Fibroblast of the aortic adventitia (primary cell): ENCODE measurements around the gene RUNX1. TPM values are rescaled to one million over a fixed set of nuclear protein-coding genes. Genes with fewer than 3 reads are reported as not detected.
"Not testable (repeated sequence)": the region's sequence is repeated elsewhere in the genome, so short reads cannot be mapped to it uniquely, and the experiment has no call there.

ENCODE experiments used
- DNase-seq: peaks from one replicate; pipeline ENCODE4 v3.0.0-alpha.2; 2010; ENCODE audit warnings: low read depth
- H3K4me3 ChIP-seq: 2 replicates; pipeline ENCODE4 v1.5.1; 2011; ENCODE audit warnings: low read depth, mild to moderate bottlenecking, control low read depth, low read length, moderate library complexity
- total RNA-seq: library from RNA; depleted of rRNA; stranded (reverse); fragments of >200 nt; gene quantifications from 2 replicates; pipeline ENCODE4 v1.2.3, GENCODE V29; 2012; ENCODE audit warnings: low replicate concordance
- TF ChIP-seq, protein P1 (sequence below): IDR thresholded peaks from 2 replicates; pipeline ENCODE4 v1.5.1; 2011; ENCODE audit warnings: mild to moderate bottlenecking, low read length, control low read depth, inconsistent platforms; ENCODE audit not compliant: insufficient read depth

RUNX1 gene
- total RNA-seq, 1 donor: 28.0 TPM

DNA sequence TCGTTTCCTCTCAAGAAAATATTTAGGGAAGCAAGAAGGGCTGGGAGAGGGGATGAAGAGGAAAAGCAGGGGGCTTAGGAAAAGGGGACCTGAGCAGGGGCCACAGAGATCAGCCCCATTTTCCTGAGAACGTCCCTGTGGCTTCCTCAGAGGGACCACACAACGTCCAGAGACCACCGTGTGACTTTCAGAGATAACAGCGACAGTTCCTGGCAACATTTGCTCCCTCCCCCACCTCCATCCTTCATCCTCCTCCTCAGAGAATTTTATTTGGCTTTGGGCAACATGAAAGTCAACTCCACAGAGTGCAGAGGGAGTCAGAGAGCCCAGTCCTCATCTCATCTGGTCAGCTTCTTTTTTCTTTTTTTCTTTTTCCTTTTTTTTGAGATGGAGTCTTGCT lies 50.9 kb downstream of the RUNX1 start:
- TF ChIP-seq, protein P1, sequence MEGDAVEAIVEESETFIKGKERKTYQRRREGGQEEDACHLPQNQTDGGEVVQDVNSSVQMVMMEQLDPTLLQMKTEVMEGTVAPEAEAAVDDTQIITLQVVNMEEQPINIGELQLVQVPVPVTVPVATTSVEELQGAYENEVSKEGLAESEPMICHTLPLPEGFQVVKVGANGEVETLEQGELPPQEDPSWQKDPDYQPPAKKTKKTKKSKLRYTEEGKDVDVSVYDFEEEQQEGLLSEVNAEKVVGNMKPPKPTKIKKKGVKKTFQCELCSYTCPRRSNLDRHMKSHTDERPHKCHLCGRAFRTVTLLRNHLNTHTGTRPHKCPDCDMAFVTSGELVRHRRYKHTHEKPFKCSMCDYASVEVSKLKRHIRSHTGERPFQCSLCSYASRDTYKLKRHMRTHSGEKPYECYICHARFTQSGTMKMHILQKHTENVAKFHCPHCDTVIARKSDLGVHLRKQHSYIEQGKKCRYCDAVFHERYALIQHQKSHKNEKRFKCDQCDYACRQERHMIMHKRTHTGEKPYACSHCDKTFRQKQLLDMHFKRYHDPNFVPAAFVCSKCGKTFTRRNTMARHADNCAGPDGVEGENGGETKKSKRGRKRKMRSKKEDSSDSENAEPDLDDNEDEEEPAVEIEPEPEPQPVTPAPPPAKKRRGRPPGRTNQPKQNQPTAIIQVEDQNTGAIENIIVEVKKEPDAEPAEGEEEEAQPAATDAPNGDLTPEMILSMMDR: no peak
- DNase-seq: no peak
- H3K4me3 ChIP-seq: no peak overlapping the region

DNA sequence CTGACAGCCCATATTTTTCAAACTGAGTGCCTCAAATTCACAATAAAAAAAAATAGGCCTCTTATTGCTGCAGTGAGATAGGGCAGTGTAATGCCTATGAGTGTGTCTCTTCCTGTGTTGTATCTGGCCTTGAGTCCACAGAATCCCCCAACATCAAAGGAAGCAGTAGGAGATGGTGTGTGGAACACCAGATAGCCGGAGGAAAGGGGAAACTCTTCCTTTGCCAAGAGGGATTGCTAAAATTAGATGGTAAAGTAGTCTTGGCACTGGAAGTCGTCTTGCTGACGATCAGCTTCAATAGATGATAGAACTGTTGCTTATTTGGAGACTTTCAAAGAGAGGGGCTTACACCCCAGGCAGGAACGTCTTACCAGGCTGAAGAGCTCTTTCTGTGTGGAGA lies 51.8 kb downstream of the RUNX1 start:
- no peak overlapping the region for H3K4me3 ChIP-seq
- DNase-seq: peak; percentile 50
- TF ChIP-seq, protein P1: no peak

DNA sequence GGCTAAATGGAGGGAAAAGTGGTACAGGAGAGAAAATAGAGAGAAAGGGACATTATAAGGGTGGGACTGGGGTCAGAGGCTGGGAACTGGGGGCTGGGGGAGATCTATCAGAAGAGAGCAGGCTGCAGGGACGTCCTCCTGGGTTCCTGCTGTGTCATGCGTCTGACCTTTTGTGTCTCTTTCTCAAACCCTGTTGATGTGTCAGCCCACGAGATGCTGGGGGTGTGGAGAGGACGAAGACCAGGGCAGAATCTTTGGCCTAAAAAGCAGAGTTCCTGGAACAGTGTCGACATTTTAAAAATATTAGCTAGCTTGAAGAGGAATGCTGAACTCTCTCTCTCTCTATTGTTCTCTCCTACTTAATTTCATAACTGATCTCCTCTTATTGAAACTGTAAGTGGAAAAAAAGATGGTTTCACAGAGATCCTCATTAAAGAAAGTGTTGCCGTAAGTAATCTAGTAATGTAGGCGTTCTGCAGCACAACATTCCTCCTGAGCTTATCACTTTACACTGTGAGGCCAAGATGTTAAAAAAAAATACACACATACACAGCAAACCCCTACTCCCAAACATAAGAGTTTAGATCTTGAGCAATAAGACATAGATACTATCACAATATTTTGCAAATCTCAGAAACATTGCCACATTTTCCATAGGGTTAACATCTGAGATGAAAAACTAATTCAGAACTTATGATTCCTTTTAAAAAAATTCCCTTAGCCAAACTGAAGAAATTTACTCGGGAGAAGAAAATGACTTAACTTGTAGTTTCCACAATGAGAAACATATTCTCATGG lies 52.6 kb downstream of the RUNX1 start:
- H3K4me3 ChIP-seq: no peak overlapping the region
- TF ChIP-seq, protein P1: no peak
- peak; percentile 87 for DNase-seq

DNA sequence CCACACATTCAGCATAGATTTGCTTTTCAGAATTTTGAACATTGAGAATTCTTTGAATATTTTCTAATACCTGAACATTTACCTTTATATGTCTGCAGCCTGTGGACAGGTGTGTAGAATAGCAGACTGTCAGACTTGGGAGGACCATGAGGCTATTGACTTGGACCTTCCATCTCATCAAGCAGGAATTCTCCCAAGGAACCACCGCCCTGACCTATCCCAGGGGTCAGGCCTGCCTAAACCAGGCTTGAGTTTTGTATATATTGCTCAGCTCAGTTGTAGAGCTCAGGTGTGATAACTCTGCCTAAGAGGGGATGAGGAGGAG lies 53.2 kb downstream of the RUNX1 start:
- TF ChIP-seq, protein P1: no peak
- H3K4me3 ChIP-seq: no peak overlapping the region
- no peak for DNase-seq

DNA sequence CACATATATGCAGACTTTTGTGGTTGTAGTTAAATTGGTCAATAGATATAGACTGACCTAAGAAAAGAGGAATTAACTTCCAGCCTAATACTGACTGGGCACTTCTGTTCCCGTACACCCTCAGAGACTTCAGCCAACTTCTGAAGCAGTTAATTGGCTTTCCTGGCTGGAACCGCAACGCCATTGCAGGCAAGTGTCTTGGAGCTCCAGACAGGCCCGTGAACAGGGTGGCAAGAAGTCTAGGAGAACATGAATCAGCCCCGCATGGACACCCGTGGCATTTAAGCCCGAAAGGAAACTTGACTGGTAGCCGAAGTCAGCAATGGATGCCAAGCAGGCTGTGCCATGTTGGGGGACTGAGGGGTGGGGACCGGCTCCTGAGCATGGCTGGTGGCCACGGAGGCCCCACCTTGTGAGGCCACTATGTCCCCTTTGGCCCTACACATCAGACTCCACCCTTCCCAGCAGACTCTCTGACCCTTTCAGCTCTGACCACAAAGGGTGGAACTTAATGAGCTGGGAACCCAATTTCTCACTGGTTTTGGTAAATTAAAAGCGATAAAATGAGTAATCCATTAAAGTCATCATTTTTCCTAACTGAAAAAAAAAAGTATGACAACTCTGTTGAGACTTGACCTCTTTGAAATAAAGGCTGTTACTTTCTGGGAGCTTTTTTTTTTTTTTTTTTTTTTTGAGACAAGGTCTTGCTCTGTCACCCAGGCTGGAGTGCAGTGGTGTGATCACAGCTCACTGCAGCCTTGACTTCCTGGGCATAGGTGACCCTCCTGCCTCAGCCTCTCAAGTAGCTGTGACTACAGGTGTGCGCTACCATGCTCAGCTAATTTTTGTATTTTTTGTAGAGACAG lies 54.1 kb downstream of the RUNX1 start:
- no peak overlapping the region for H3K4me3 ChIP-seq
- no peak for DNase-seq
- TF ChIP-seq, protein P1: no peak

DNA sequence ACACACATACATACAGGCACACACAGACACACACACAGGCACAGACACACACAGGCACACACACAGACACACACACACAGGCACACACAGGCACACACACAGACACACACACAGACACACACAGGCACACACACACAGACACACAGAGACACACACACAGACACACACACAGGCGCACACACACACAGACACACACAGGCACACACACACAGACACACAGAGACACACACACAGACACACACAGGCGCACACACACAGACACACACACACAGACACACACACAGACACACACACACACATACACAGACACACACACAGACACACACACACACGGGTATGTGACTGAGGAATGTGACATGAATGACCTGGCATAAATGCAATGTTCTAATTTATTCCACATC lies 55.6 kb downstream of the RUNX1 start:
- DNase-seq, H3K4me3 ChIP-seq: not testable (repeated sequence)

DNA sequence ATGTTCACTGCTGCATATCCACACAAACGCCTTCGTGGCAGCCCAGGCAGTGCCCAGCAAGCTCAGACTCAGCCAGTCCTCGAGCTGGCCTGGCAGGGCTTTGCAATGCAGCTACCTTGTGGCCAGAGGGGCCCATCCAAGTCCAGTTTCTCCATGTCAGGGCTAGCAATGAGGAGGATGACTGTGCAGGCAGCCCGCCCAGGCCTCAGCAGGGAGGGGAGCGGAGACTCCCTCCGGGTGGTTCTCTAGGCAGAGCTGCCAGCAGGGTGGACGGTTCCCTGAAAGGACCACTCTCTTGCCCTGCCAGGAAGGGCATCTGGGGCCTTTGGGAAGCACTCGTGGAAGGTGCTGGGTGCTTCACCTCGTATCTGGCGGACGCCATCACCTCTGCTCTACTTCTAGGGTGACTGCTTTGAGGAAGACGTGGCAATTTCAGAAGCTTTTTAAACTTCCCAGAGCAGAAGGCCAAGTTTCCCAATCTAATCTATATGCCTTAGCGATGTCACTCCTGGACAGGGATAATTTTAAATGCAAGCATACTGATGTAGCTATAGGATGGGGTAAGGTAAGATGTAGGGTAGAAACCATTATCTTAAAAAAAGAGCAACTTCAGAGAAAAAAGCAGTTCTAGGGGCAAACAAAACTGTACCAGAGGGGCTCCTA lies 56.2 kb downstream of the RUNX1 start:
- peak; percentile 85 for DNase-seq
- TF ChIP-seq, protein P1: peak; percentile 11
- H3K4me3 ChIP-seq: no peak overlapping the region
